GM19455 (cell line): ENCODE data around the gene ITIH6.
"Not testable (repeated sequence)": the region's sequence is repeated elsewhere in the genome, so short reads cannot be mapped to it uniquely, and the experiment has no call there.

Source experiments
- ATAC-seq: cut with Tn5 transposase; IDR thresholded peaks from one replicate; pipeline ENCODE4 v1.9.1; 2021; ENCODE audit not compliant: unreplicated experiment

ITIH6 gene

GRCh38 chrX:54798137-54798536, at the start of gene ITIH6:
Gene ITIH6, minus strand, starts transcription at chrX:54798255. Its CDS starts 45 bp downstream, at chrX:54798210.
- ATAC-seq: no peak

GRCh38 chrX:54847700-54848099, 49.6 kb upstream of the ITIH6 start:
- ATAC-seq: not testable (repeated sequence)

- no peak for ATAC-seq
These were observed 45.0 kb upstream of the ITIH6 start for GRCh38 chrX:54843050-54843449.

- ATAC-seq: no peak
These were observed 44.6 kb upstream of the ITIH6 start for GRCh38 chrX:54842607-54843006.

GRCh38 chrX:54841184-54841874, 43.3 kb upstream of the ITIH6 start:
- ATAC-seq: not testable (repeated sequence)

- ATAC-seq: no peak
These were observed 40.5 kb upstream of the ITIH6 start for GRCh38 chrX:54838583-54838982.

- no peak for ATAC-seq
These were observed 28.5 kb upstream of the ITIH6 start for GRCh38 chrX:54826598-54826997.

- ATAC-seq: no peak
These were observed 27.8 kb upstream of the ITIH6 start for GRCh38 chrX:54825716-54826438.

GRCh38 chrX:54824722-54825121, 26.7 kb upstream of the ITIH6 start:
- ATAC-seq: no peak

- ATAC-seq: no peak
These were observed 26.1 kb upstream of the ITIH6 start for GRCh38 chrX:54824195-54824594.

GRCh38 chrX:54821310-54821709, 23.3 kb upstream of the ITIH6 start:
- no peak for ATAC-seq

GRCh38 chrX:54820737-54821136, 22.7 kb upstream of the ITIH6 start:
- no peak for ATAC-seq

GRCh38 chrX:54819201-54819600, 21.1 kb upstream of the ITIH6 start:
- no peak for ATAC-seq

- no peak for ATAC-seq
These were observed 20.2 kb upstream of the ITIH6 start for GRCh38 chrX:54818221-54818620.

- ATAC-seq: no peak
These were observed 19.3 kb upstream of the ITIH6 start for GRCh38 chrX:54817220-54817820.

- ATAC-seq: no peak
These were observed 14.3 kb upstream of the ITIH6 start for GRCh38 chrX:54812306-54812705.

GRCh38 chrX:54811301-54811885, 13.3 kb upstream of the ITIH6 start:
- no peak for ATAC-seq

- no peak for ATAC-seq
These were observed 12.5 kb upstream of the ITIH6 start for GRCh38 chrX:54810532-54810931.

- peak; percentile 72 for ATAC-seq
These were observed 10.8 kb upstream of the ITIH6 start for GRCh38 chrX:54808605-54809483.

- ATAC-seq: peak; percentile 6
These were observed 10.1 kb upstream of the ITIH6 start for GRCh38 chrX:54808109-54808604.
